Neural progenitor cell (in vitro differentiated cells): ENCODE results near the gene OR13C4. TPM values are rescaled to one million over a fixed set of nuclear protein-coding genes. Genes with fewer than 3 reads are reported as not detected.

Source experiments
- DNase-seq: peaks from one replicate; pipeline ENCODE4 v3.0.0-alpha.2; 2016; ENCODE audit warnings: low spot score
- H2AFZ ChIP-seq: fragments of 200-600 bp; sonication (generic); replicated peaks from 2 replicates; pipeline ENCODE4 v1.6.1; 2016; ENCODE audit warnings: antibody characterized with exemption
- H3F3A ChIP-seq: fragments of 200-600 bp; sonication (generic); 2 replicates; pipeline ENCODE4 v1.6.1; 2016; ENCODE audit warnings: antibody characterized with exemption, low read depth
- H3K27ac ChIP-seq: fragments of 200-600 bp; sonication (generic); 2 replicates; pipeline ENCODE4 v1.5.1; 2016; ENCODE audit warnings: mild to moderate bottlenecking
- H3K27me3 ChIP-seq: fragments of 200-600 bp; sonication (generic); 2 replicates; pipeline ENCODE4 v1.6.1; 2016; ENCODE audit warnings: mild to moderate bottlenecking, moderate library complexity
- H3K36me3 ChIP-seq: fragments of 200-600 bp; sonication (generic); 2 replicates; pipeline ENCODE4 v1.5.1; 2016
- H3K4me1 ChIP-seq: fragments of 200-600 bp; sonication (generic); 2 replicates; pipeline ENCODE4 v1.6.1; 2016; ENCODE audit warnings: mixed run types
- H3K4me2 ChIP-seq: fragments of 200-600 bp; sonication (generic); 2 replicates; pipeline ENCODE4 v1.6.1; 2016
- H3K4me3 ChIP-seq: fragments of 200-600 bp; sonication (generic); 2 replicates; pipeline ENCODE4 v1.5.1; 2016
- H3K79me2 ChIP-seq: fragments of 200-600 bp; sonication (generic); 2 replicates; pipeline ENCODE4 v1.6.1; 2016; ENCODE audit warnings: low read depth
- H3K9ac ChIP-seq: fragments of 200-600 bp; sonication (generic); 2 replicates; pipeline ENCODE4 v1.6.1; 2016
- H3K9me3 ChIP-seq: fragments of 200-600 bp; sonication (generic); 2 replicates; pipeline ENCODE4 v1.5.1; 2016; ENCODE audit warnings: low read depth
- H4K20me1 ChIP-seq: fragments of 200-600 bp; sonication (generic); 2 replicates; pipeline ENCODE4 v1.6.1; 2016; ENCODE audit warnings: low read depth
- H3K27ac Mint-ChIP-seq: 3 replicates; pipeline ENCODE4 v1.8.0; 2021; ENCODE audit warnings: mixed read lengths
- H3K27me3 Mint-ChIP-seq: 2 replicates; pipeline ENCODE4 v1.8.0; 2022; ENCODE audit warnings: low read depth, mild to moderate bottlenecking, inconsistent platforms, moderate library complexity, mixed read lengths; ENCODE audit not compliant: insufficient read depth
- H3K36me3 Mint-ChIP-seq: 3 replicates; pipeline ENCODE4 v1.8.0; 2021; ENCODE audit warnings: mixed read lengths
- H3K4me1 Mint-ChIP-seq: 3 replicates; pipeline ENCODE4 v1.8.0; 2021; ENCODE audit warnings: mixed read lengths
- H3K4me3 Mint-ChIP-seq: 3 replicates; pipeline ENCODE4 v1.8.0; 2021; ENCODE audit warnings: mild to moderate bottlenecking, moderate library complexity, mixed read lengths
- H3K9me3 Mint-ChIP-seq: 3 replicates; pipeline ENCODE4 v1.8.0; 2020; ENCODE audit warnings: mixed read lengths
- CTCF ChIP-seq: fragments of 200-600 bp; sonication (generic); IDR thresholded peaks from 2 replicates; pipeline ENCODE4 v1.5.1; 2017; ENCODE audit warnings: antibody characterized with exemption, mild to moderate bottlenecking
- EZH2 ChIP-seq: fragments of 200-600 bp; sonication (generic); IDR thresholded peaks from 2 replicates; pipeline ENCODE4 v1.6.1; 2017; ENCODE audit warnings: antibody characterized with exemption, mild to moderate bottlenecking, moderate library complexity
- EZH2phosphoT487 ChIP-seq: fragments of 200-600 bp; sonication (generic); IDR thresholded peaks from 2 replicates; pipeline ENCODE4 v1.6.1; 2017; ENCODE audit warnings: antibody characterized with exemption
- total RNA-seq: library from RNA; depleted of rRNA; stranded (reverse); fragments of >200 nt; gene quantifications from 2 replicates; pipeline ENCODE4 v1.2.3, GENCODE V29; 2015; ENCODE audit warnings: low replicate concordance

Gene OR13C4
- total RNA-seq, 1 donor from 2014 or later: not detected

DNA sequence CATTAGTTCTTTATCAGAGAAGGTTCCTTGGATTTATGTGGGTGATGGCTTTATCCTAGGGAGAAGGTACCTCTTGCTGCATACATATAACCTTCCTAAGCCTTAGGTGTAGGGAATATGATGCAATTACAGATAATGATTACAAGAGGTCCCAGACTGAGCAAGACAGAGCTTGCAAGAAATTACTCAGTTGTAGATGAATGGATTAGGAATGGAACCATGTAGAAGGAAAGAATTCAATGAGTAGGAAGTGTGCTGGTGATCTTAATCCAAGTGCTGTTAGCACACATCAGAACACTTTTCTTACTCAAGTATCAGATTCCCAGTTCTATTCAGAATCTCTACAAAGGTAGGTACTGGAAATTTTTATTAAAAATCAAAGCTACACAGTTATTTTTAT lies 20.4 kb downstream of the OR13C4 start:
- Mint-ChIP-seq H3K27ac (no peak overlapping the region), H3K9me3 (no peaks in the 10 kb centered on the region), H3K4me3 (no peak overlapping the region), H3K36me3 (no peaks in the 10 kb centered on the region), H3K4me1 (no peaks in the 10 kb centered on the region), H3K27me3 (no peaks in the 10 kb centered on the region)
- Histone ChIP-seq H4K20me1 (no peaks in the 10 kb centered on the region), H3K36me3 (no peaks in the 10 kb centered on the region), H3K4me2 (no peak overlapping the region), H3K79me2 (no peaks in the 10 kb centered on the region), H3K4me1 (no peaks in the 10 kb centered on the region), H3K9ac (no peak overlapping the region), H3K27me3 (no peaks in the 10 kb centered on the region), H3K9me3 (no peaks in the 10 kb centered on the region), H2AFZ (no peak overlapping the region), H3K4me3 (no peak overlapping the region), H3F3A (no peaks in the 10 kb centered on the region), H3K27ac (no peak overlapping the region)
- TF ChIP-seq EZH2 (no peak), CTCF (no peak), EZH2phosphoT487 (no peak)
- no peak for DNase-seq

GRCh38 chr9:104503963-104504362 lies 23.0 kb downstream of the OR13C4 start, which contains the start of gene OR13F1:
OR13F1 (plus strand) TSS chr9:104504263; CDS start chr9:104504263, 0 bp downstream.
- TF ChIP-seq CTCF (no peak), EZH2phosphoT487 (no peak)
- no peaks in the 10 kb centered on the region for H3K4me1 Mint-ChIP-seq

DNA sequence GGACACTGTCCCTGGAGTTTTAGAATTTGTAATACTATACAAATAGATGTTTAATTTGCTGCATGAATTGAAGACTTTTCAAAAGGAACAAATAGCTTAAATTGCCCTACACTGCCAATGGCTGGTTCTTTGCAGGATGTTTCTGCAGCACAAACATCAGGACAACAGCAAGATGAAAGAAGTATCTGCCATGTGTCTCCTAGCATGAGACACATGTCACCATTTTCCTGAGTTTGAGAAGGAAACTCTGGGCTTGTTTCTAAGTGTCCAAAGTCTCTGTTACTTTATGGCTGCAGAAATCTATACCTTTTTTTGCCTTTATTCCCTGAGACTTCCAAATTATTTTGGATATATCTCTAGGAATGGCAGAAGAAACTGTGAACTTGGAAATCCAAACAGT lies 23.6 kb downstream of the OR13C4 start:
- Histone ChIP-seq H3K9ac (no peak overlapping the region), H3K4me2 (no peak overlapping the region), H3F3A (no peaks in the 10 kb centered on the region), H3K4me1 (no peaks in the 10 kb centered on the region), H3K27me3 (no peaks in the 10 kb centered on the region), H3K79me2 (no peaks in the 10 kb centered on the region), H4K20me1 (no peaks in the 10 kb centered on the region), H3K27ac (no peak overlapping the region), H2AFZ (no peak overlapping the region), H3K36me3 (no peaks in the 10 kb centered on the region), H3K4me3 (no peak overlapping the region), H3K9me3 (no peaks in the 10 kb centered on the region)
- H3K4me1 Mint-ChIP-seq: no peaks in the 10 kb centered on the region
- H3K27me3 Mint-ChIP-seq: peaks cover 2% of the 10 kb centered on the region
- TF ChIP-seq CTCF: no peak
- TF ChIP-seq EZH2: no peak
- TF ChIP-seq EZH2phosphoT487: no peak
- no peak overlapping the region for H3K4me3 Mint-ChIP-seq
- H3K36me3 Mint-ChIP-seq: no peaks in the 10 kb centered on the region
- DNase-seq: no peak
- H3K9me3 Mint-ChIP-seq: no peaks in the 10 kb centered on the region
- H3K27ac Mint-ChIP-seq: no peak overlapping the region

More at GRCh38 chr9:104503963-104504362, 23.0 kb downstream of the OR13C4 start, which contains the start of gene OR13F1:
- H3K9me3 ChIP-seq: no peaks in the 10 kb centered on the region
- H3K4me2 ChIP-seq: no peak within 1 kb of the TSS
- Mint-ChIP-seq H3K9me3 (no peaks in the 10 kb centered on the region), H3K27ac (no peak within 1 kb of the TSS), H3K4me3 (no peak within 1 kb of the TSS), H3K27me3 (peaks cover 2% of the 10 kb centered on the region), H3K36me3 (no peaks in the 10 kb centered on the region)
- H3K9ac ChIP-seq: no peak within 1 kb of the TSS
- no peaks in the 10 kb centered on the region for H3K27me3 ChIP-seq
- no peak within 1 kb of the TSS for H2AFZ ChIP-seq
- no peaks in the 10 kb centered on the region for H4K20me1 ChIP-seq
- no peak within 1 kb of the TSS for H3K27ac ChIP-seq
- no peak for DNase-seq
- no peaks in the 10 kb centered on the region for H3K36me3 ChIP-seq
- no peaks in the 10 kb centered on the region for H3F3A ChIP-seq
- no peak within 1 kb of the TSS for H3K4me3 ChIP-seq
- H3K4me1 ChIP-seq: no peaks in the 10 kb centered on the region
- H3K79me2 ChIP-seq: no peaks in the 10 kb centered on the region
